Measurements from ENCODE around the gene ASRGL1. TPM values are rescaled to one million over a fixed set of nuclear protein-coding genes. Genes with fewer than 3 reads are reported as not detected.
A peak's percentile ranks its signal among the peaks of the same experiment; 100 is the strongest.
"Not testable (repeated sequence)": the region's sequence is repeated elsewhere in the genome, so short reads cannot be mapped to it uniquely, and the experiment has no call there.

Gene ASRGL1
- total RNA-seq, 4 donors from 2014 or later: 0.66 to 7.6 (median 4.4) TPM; not detected in 1

DNA sequence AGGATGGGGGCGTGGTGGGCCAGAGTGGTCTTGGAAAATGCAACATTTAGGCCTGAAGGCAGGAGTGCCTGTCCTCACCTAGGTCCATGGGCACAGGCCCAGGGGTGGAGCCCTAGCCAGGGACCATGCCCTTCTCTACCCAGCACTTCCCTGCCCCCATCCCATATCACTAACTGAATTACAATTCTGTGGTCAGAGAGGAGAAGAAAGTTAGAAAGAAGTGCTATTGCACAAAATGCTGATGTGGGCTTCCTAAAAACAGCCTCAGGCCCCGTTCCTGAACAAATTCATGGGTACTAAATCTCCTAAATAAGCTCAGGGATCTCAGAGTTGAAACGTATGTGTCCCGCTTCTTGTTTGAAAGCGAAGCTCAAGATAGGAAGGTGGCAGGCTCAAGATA lies 3.5 kb upstream of the ASRGL1 start:
- WGBS, 2 donors: 77 to 89% methylated on average over 4 to 5 of the region's 5 CpGs
- no peak for TF ChIP-seq POLR2A (IDR thresholded peaks at IDR 0.05)
- TF ChIP-seq, protein P1, sequence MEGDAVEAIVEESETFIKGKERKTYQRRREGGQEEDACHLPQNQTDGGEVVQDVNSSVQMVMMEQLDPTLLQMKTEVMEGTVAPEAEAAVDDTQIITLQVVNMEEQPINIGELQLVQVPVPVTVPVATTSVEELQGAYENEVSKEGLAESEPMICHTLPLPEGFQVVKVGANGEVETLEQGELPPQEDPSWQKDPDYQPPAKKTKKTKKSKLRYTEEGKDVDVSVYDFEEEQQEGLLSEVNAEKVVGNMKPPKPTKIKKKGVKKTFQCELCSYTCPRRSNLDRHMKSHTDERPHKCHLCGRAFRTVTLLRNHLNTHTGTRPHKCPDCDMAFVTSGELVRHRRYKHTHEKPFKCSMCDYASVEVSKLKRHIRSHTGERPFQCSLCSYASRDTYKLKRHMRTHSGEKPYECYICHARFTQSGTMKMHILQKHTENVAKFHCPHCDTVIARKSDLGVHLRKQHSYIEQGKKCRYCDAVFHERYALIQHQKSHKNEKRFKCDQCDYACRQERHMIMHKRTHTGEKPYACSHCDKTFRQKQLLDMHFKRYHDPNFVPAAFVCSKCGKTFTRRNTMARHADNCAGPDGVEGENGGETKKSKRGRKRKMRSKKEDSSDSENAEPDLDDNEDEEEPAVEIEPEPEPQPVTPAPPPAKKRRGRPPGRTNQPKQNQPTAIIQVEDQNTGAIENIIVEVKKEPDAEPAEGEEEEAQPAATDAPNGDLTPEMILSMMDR (IDR thresholded peaks at IDR 0.05): no peak
- no peak overlapping the region for H3K27ac ChIP-seq
- H3K36me3 ChIP-seq: no peaks in the 10 kb centered on the region
- H3K4me1 ChIP-seq: peaks cover 0 to 17% (median 4%) of the 10 kb centered on the region in 3 donors
- intact Hi-C loops (cut with DNase I): no loop called here
- H3K27me3 ChIP-seq: peaks cover 0 to 85% (median 0%) of the 10 kb centered on the region in 4 donors
- DNase-seq: no peak
- H3K9me3 ChIP-seq: no peaks in the 10 kb centered on the region
- no peak overlapping the region for H3K4me3 ChIP-seq

DNA sequence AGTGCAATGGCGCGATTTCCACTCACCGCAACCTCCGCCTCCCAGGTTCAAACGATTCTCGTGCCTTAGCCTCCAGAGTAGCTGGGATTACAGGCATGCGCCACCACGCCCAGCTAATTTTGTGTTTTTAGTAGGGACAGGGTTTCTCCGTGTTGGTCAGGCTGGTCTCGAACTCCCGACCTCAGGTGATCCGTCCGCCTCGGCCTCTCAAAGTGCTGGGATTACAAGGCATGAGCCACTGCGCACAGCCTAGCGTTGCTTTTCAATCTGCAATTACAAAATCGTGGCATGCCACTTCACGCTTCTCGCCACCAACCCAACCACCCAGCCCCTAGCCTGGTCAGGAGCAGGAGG lies 322 bp upstream of the ASRGL1 start:
- H3K27me3 ChIP-seq: peaks cover 0 to 78% (median 0%) of the 10 kb centered on the region in 4 donors
- intact Hi-C loops (cut with DNase I): not testable (repeated sequence)
- WGBS, 2 donors: 64 to 68% methylated on average over 16 of the region's 19 CpGs

DNA sequence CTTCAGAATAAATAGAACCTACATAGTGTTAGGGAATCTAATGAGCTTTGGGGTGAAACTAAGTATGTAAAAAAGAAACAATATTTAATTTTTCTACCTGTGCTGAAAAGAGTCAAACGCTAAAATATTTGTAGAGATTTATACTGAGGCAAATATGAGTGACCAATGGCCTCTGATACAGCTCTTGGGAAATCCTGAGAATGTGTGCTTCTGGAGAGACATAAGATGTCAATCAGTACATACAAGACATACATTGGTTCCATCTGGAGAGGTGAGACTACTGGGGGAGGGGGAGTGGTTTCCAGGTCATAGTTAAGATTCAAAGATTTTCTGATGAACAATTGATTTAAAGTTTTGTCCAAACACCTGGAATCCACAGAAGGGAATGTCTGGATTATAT lies 970 bp downstream of the ASRGL1 start:
- H3K27me3 ChIP-seq: peaks cover 0 to 65% (median 0%) of the 10 kb centered on the region in 4 donors
- peak overlapping the region in 2 of 4 donors; percentile 59 to 62 for H3K27ac ChIP-seq
- TF ChIP-seq, protein P1 (IDR thresholded peaks at IDR 0.05): no peak
- TF ChIP-seq POLR2A (IDR thresholded peaks at IDR 0.05): no peak
- intact Hi-C loops (cut with DNase I): no loop called here
- WGBS, 2 donors: 56 to 64% methylated on average over 1 of the region's 1 CpG
- peak overlapping the region in 3 of 4 donors; percentile 62 to 75 (median 67) for H3K4me3 ChIP-seq
- peaks cover 0 to 17% (median 9%) of the 10 kb centered on the region in 3 donors for H3K4me1 ChIP-seq
- DNase-seq: no peak
- H3K9me3 ChIP-seq: no peaks in the 10 kb centered on the region
- no peaks in the 10 kb centered on the region for H3K36me3 ChIP-seq

More for the DNA sequence above, 322 bp upstream of the ASRGL1 start:
- peaks cover 0 to 17% (median 9%) of the 10 kb centered on the region in 3 donors for H3K4me1 ChIP-seq
- H3K27ac ChIP-seq: peak overlapping the region in 3 of 4 donors; percentile 59 to 67 (median 62)
- peak overlapping the region; percentile 33 to 75 (median 64) for H3K4me3 ChIP-seq
- not testable (repeated sequence) for DNase-seq, H3K9me3 ChIP-seq, H3K36me3 ChIP-seq

DNA sequence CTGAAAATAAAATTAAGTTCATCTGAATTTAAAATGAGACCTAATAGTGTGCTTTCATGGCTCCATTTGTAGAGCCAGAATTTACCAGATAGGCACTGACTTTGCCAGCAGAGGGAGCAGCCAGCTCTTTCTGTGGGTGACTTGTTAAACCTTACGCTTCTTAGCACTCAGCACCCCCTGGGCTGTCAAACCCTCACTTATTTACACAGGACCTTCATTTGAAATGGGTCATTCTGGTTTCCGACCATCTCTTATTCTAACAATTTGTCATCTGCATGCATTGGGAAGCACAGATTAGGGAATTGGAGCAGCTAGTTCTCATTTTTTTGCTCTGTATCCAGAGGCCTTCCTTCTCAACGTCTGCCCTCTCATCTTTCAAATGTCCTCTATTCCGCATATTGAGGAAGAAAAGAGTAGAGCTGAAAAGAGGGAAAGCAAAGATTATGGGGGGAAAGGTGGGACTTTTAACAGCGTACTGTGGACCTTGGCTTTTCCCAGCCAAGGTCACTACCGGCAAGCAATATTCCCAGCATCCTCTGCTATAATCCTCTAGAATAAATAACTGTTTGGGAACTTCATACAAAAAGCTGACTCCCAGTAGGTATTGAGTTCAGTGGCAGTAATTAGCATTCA lies 3.1 kb downstream of the ASRGL1 start:
- intact Hi-C loops (cut with DNase I): no loop called here
- 54 to 57% methylated on average over 6 of the region's 6 CpGs for WGBS, 2 donors

DNA sequence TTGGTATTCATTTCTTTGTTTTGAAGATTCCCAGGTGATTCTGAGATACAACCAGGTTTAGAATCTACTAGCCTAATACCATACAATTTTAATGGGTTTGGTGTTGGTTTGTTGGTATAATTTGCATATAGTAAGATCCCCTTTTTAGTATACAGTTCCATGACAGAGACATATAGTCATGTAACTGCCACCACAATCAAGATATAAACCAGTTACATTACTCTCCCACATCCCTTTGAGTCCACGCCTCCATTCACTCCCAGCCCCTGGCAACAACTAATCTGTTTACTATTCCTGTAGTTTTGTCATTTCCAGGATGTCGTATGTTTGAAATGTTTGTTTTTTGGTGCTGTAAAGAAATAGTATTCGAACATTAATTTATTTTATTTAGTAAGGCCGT lies 4.3 kb downstream of the ASRGL1 start:
- WGBS, 2 donors: 61 to 65% methylated on average over 4 of the region's 4 CpGs
- H3K27me3 ChIP-seq: peaks cover 0 to 33% (median 0%) of the 10 kb centered on the region in 4 donors
- H3K27ac ChIP-seq: no peak overlapping the region
- H3K9me3 ChIP-seq: no peaks in the 10 kb centered on the region
- no peak for DNase-seq
- intact Hi-C loops (cut with DNase I): no loop called here
- TF ChIP-seq, protein P1 (IDR thresholded peaks at IDR 0.05): no peak
- TF ChIP-seq POLR2A (IDR thresholded peaks at IDR 0.05): no peak
- no peak overlapping the region for H3K4me3 ChIP-seq
- H3K36me3 ChIP-seq: no peaks in the 10 kb centered on the region
- peaks cover 0 to 17% (median 9%) of the 10 kb centered on the region in 3 donors for H3K4me1 ChIP-seq

More for the DNA sequence above, 3.1 kb downstream of the ASRGL1 start:
- H3K4me3 ChIP-seq: peak overlapping the region in 1 of 4 donors; percentile 26
- H3K4me1 ChIP-seq: peaks cover 0 to 17% (median 9%) of the 10 kb centered on the region in 3 donors
- H3K9me3 ChIP-seq: no peaks in the 10 kb centered on the region
- DNase-seq: no peak
- H3K36me3 ChIP-seq: no peaks in the 10 kb centered on the region
- TF ChIP-seq, protein P1 (IDR thresholded peaks at IDR 0.05): peak; percentile 35 to 70 (median 66)
- TF ChIP-seq POLR2A (IDR thresholded peaks at IDR 0.05): no peak
- H3K27me3 ChIP-seq: peaks cover 0 to 44% (median 0%) of the 10 kb centered on the region in 4 donors
- peak overlapping the region in 2 of 4 donors; percentile 29 to 34 for H3K27ac ChIP-seq

DNA sequence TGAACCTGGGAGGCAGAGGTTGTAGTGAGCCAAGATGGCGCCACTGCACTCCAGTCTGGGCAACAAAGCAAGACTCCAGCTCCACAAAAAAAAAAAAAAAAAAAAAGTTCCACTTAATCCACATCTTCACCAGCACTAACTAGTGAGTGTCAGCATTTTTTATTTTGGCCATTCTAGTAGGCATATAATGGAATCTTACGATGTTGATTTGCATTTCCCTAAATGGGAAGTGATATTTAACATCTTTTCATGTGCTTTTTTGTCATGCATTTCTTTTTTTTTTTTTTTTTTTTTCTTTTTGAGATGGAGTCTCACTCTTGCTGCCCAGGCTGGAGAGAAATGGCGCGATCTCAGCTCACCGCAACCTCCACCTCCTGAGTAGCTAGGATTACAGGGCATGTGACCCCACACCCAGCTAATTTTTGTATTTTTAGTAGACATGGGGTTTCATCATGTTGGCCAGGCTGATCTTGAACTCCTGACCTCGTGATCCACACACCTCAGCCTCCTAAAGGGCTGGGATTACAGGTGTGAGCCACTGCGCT lies 6.5 kb downstream of the ASRGL1 start:
- WGBS, 2 donors: 75 to 86% methylated on average over 7 of the region's 7 CpGs

More for the DNA sequence above, 6.5 kb downstream of the ASRGL1 start:
- H3K4me3 ChIP-seq; H3K4me1 ChIP-seq; intact Hi-C loops (cut with DNase I); H3K9me3 ChIP-seq; H3K36me3 ChIP-seq; DNase-seq: not testable (repeated sequence)
- Histone ChIP-seq H3K27me3 (peaks cover 0 to 20% (median 0%) of the 10 kb centered on the region in 4 donors), H3K27ac (peak overlapping the region in 1 of 4 donors; percentile 33)
